HG03066 (cell line): ENCODE measurements around the gene FOXF1.

Experiments
- ATAC-seq: cut with Tn5 transposase; IDR thresholded peaks from one replicate; pipeline ENCODE4 v1.9.1; 2021; ENCODE audit warnings: low read depth; ENCODE audit not compliant: unreplicated experiment

The FOXF1 gene

GRCh38 chr16:86510465-86511261 is at the start of gene FOXF1:
FOXF1 (plus strand) TSS chr16:86510527; CDS start chr16:86510570, 43 bp downstream.
- ATAC-seq: no peak

GRCh38 chr16:86461037-86461436 is 49.3 kb upstream of the FOXF1 start:
- ATAC-seq: no peak

- ATAC-seq: no peak
Measured at GRCh38 chr16:86462334-86463084, 47.8 kb upstream of the FOXF1 start.

GRCh38 chr16:86464044-86464443 is 46.3 kb upstream of the FOXF1 start:
- ATAC-seq: no peak

- ATAC-seq: no peak
Measured at GRCh38 chr16:86465434-86465833, 44.9 kb upstream of the FOXF1 start.

- no peak for ATAC-seq
Measured at GRCh38 chr16:86466696-86467406, 43.5 kb upstream of the FOXF1 start.

GRCh38 chr16:86467490-86467889 is 42.8 kb upstream of the FOXF1 start:
- ATAC-seq: no peak

- no peak for ATAC-seq
Measured at GRCh38 chr16:86470964-86471363, 39.4 kb upstream of the FOXF1 start.

GRCh38 chr16:86471896-86472295 is 38.4 kb upstream of the FOXF1 start:
- ATAC-seq: no peak

GRCh38 chr16:86472366-86472765 is 38.0 kb upstream of the FOXF1 start:
- ATAC-seq: no peak

- ATAC-seq: no peak
Measured at GRCh38 chr16:86476956-86477534, 33.3 kb upstream of the FOXF1 start.

- ATAC-seq: no peak
Measured at GRCh38 chr16:86477642-86478041, 32.7 kb upstream of the FOXF1 start.

GRCh38 chr16:86478779-86479178 is 31.5 kb upstream of the FOXF1 start:
- no peak for ATAC-seq

GRCh38 chr16:86479419-86479818 is 30.9 kb upstream of the FOXF1 start:
- ATAC-seq: no peak

- no peak for ATAC-seq
Measured at GRCh38 chr16:86480444-86480843, 29.9 kb upstream of the FOXF1 start.

GRCh38 chr16:86481607-86482006 is 28.7 kb upstream of the FOXF1 start:
- ATAC-seq: no peak

- no peak for ATAC-seq
Measured at GRCh38 chr16:86484240-86484639, 26.1 kb upstream of the FOXF1 start.

- no peak for ATAC-seq
Measured at GRCh38 chr16:86485746-86486145, 24.6 kb upstream of the FOXF1 start.

- no peak for ATAC-seq
Measured at GRCh38 chr16:86490859-86491639, 19.3 kb upstream of the FOXF1 start.

GRCh38 chr16:86491640-86492023 is 18.7 kb upstream of the FOXF1 start:
- no peak for ATAC-seq
